T-helper 17 cell (primary cell): Measurements from ENCODE around the gene SULT1E1. TPM values are rescaled to one million over a fixed set of nuclear protein-coding genes. Genes with fewer than 3 reads are reported as not detected.

Experiments
- ATAC-seq: fragments of 150-1000 bp; cut with Tn5 transposase; 2 replicates; pipeline ENCODE4 v1.10.0; 2021; ENCODE audit warnings: mild to moderate bottlenecking, moderate library complexity
- DNase-seq, 3 donors: peaks; one replicate each; pipeline versions ENCODE4 v3.0.0 to v3.0.0-alpha.2; 2020 to 2021
- H3K9me3 ChIP-seq: one replicate; pipeline ENCODE4 v1.7.0; 2013; ENCODE audit warnings: low read length, mild to moderate bottlenecking; ENCODE audit not compliant: control insufficient read depth, poor library complexity, severe bottlenecking
- H3K27ac Mint-ChIP-seq: one replicate; pipeline ENCODE4 v1.8.0; 2022; ENCODE audit warnings: mild to moderate bottlenecking, moderate library complexity, mixed read lengths
- H3K27me3 Mint-ChIP-seq: one replicate; pipeline ENCODE4 v1.8.0; 2022; ENCODE audit warnings: mixed read lengths
- H3K36me3 Mint-ChIP-seq: one replicate; pipeline ENCODE4 v1.8.0; 2022; ENCODE audit warnings: low read depth, mixed read lengths
- H3K4me1 Mint-ChIP-seq: one replicate; pipeline ENCODE4 v1.8.0; 2022; ENCODE audit warnings: mild to moderate bottlenecking, mixed read lengths
- H3K4me3 Mint-ChIP-seq: one replicate; pipeline ENCODE4 v1.8.0; 2022; ENCODE audit warnings: mild to moderate bottlenecking, moderate library complexity, mixed read lengths
- total RNA-seq, 4 donors: library from RNA in 2 of 4; stranded (reverse) in 2 of 4; gene quantifications; one replicate each; pipeline ENCODE4 v1.2.3 and lab custom pipeline; 2022 to 2026

The SULT1E1 gene
- total RNA-seq, 2 donors from 2014 or later, result not detected

- Mint-ChIP-seq H3K4me3 (no peak overlapping the region), H3K27me3 (no peaks in the 10 kb centered on the region), H3K4me1 (peaks cover 2% of the 10 kb centered on the region), H3K36me3 (no peaks in the 10 kb centered on the region), H3K27ac (no peak overlapping the region)
- DNase-seq, result no peak
- no peak for ATAC-seq
- no peaks in the 10 kb centered on the region for H3K9me3 ChIP-seq
These were observed 46.3 kb downstream of the SULT1E1 start for GRCh38 chr4:69813628-69814027.

- Mint-ChIP-seq H3K36me3 (no peaks in the 10 kb centered on the region), H3K4me1 (peaks cover 2% of the 10 kb centered on the region), H3K27ac (no peak overlapping the region), H3K27me3 (no peaks in the 10 kb centered on the region), H3K4me3 (no peak overlapping the region)
- ATAC-seq (no peak), DNase-seq (no peak)
- H3K9me3 ChIP-seq, result no peaks in the 10 kb centered on the region
These were observed 48.8 kb downstream of the SULT1E1 start for GRCh38 chr4:69811166-69811565.

GRCh38 chr4:69800599-69800998 lies 59.3 kb downstream of the SULT1E1 start:
- no peak for ATAC-seq
- no peak overlapping the region for H3K27ac Mint-ChIP-seq
- no peak overlapping the region for H3K4me3 Mint-ChIP-seq
- no peak for DNase-seq
- H3K27me3 Mint-ChIP-seq, result peaks cover 5% of the 10 kb centered on the region
- H3K9me3 ChIP-seq, result no peaks in the 10 kb centered on the region
- no peaks in the 10 kb centered on the region for H3K4me1 Mint-ChIP-seq
- H3K36me3 Mint-ChIP-seq, result no peaks in the 10 kb centered on the region

GRCh38 chr4:69799337-69799736 lies 60.6 kb downstream of the SULT1E1 start:
- no peak overlapping the region for H3K4me3 Mint-ChIP-seq

GRCh38 chr4:69793732-69794131 lies 66.2 kb downstream of the SULT1E1 start:
- no peak for ATAC-seq
- no peaks in the 10 kb centered on the region for H3K9me3 ChIP-seq
- DNase-seq, result no peak
- Mint-ChIP-seq H3K27ac (no peak overlapping the region), H3K4me1 (no peaks in the 10 kb centered on the region), H3K4me3 (no peak overlapping the region), H3K27me3 (peaks cover 5% of the 10 kb centered on the region), H3K36me3 (no peaks in the 10 kb centered on the region)

More at GRCh38 chr4:69799337-69799736, 60.6 kb downstream of the SULT1E1 start:
- no peak for ATAC-seq
- H3K27me3 Mint-ChIP-seq, result peaks cover 5% of the 10 kb centered on the region
- DNase-seq, result no peak
- no peak overlapping the region for H3K27ac Mint-ChIP-seq
- no peaks in the 10 kb centered on the region for H3K36me3 Mint-ChIP-seq
- H3K9me3 ChIP-seq, result no peaks in the 10 kb centered on the region
- no peaks in the 10 kb centered on the region for H3K4me1 Mint-ChIP-seq

Other genes with a start within 250 kb of the SULT1E1 start
- not detected for gene UGT2A2, start 220.5 kb downstream of the SULT1E1 start, total RNA-seq
- gene UGT2A1, start 206.9 kb downstream of the SULT1E1 start, total RNA-seq, result not detected
- 1 to 10 TPM; 4.3 to 6.3 TPM for gene SULT1B1, start 99.5 kb downstream of the SULT1E1 start, total RNA-seq
- not detected for gene CSN1S1, start 70.9 kb upstream of the SULT1E1 start, total RNA-seq
- gene CSN2, start 105.6 kb upstream of the SULT1E1 start, total RNA-seq, result not detected
- not detected for gene STATH, start 135.8 kb upstream of the SULT1E1 start, total RNA-seq
- gene HTN3, start 168.3 kb upstream of the SULT1E1 start, total RNA-seq, result not detected
- gene HTN1, start 190.3 kb upstream of the SULT1E1 start, total RNA-seq, result not detected